ENCODE measurements around the gene UPB1. TPM values are rescaled to one million over a fixed set of nuclear protein-coding genes. Genes with fewer than 3 reads are reported as not detected.
"Not testable (repeated sequence)": the region's sequence is repeated elsewhere in the genome, so short reads cannot be mapped to it uniquely, and the experiment has no call there.

The UPB1 gene
- total RNA-seq, 1 donor from 2014 or later = 0.12 TPM

DNA sequence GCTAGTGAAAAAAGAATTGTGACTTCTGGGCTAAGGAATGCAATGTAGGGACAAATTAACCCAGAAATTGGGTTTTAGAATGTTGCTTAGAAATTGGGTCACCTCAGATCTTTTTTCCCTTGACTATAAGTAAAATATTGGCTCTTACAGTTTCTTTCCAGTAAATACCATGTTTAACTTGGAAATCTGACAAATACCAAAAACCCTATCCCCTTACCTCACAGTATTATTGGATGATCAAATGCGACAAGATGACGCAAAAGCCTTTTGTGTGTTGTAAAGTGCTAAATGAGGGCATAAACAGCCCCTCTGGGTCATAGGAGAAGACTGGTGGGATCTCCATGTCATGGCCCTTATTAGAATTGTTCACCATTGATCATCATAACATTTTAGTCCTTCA lies 6.1 kb upstream of the UPB1 start:
- no peak for DNase-seq
- Mint-ChIP-seq H3K36me3 (ENCODE audit: low read depth) (no peaks in the 10 kb centered on the region), H3K27me3 (peaks cover 27% of the 10 kb centered on the region), H3K9me3 (no peaks in the 10 kb centered on the region), H3K4me3 (no peak overlapping the region), H3K27ac (no peak overlapping the region), H3K4me1 (peaks cover 10% of the 10 kb centered on the region)
- intact Hi-C loops (cut with micrococcal nuclease) = no loop called here

DNA sequence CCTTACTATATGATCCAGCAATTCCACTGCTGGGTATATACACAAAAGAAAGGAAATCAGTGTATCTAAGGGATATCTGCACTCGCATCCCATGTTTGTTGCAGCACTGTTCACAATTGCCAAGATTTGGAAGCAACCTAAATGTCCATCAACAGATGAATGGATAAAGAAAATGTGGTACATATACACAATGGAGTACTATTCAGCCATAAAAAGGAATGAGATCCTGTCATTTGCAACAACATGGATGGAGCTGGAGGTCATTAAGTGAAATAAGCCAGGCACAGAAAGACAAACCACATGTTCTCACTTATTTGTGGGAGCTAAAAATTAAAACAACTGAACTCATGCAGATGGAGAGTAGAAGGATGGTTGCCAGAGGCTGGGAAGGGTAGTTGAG lies 5.7 kb upstream of the UPB1 start:
- intact Hi-C loops (cut with micrococcal nuclease); H3K27ac Mint-ChIP-seq: not testable (repeated sequence)

DNA sequence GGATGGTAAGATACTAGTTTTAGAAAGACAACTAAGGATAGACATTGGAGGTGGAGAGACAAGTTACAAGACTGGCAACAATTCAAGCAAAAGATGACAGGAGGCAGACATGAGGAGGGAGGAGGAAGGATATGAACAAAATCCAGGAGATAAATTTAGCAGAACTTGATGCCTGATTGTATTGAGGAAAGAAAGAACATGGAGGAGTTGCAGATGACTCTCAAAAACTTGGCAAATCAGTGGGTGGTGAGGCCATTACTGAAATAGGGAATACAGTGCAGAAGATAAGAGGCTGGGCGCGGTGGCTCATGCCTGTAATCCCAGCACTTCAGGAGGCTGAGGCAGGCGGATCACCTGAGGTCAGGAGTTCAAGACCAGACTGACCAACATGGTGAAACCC lies 2.7 kb upstream of the UPB1 start:
- Mint-ChIP-seq H3K9me3 (no peaks in the 10 kb centered on the region), H3K27me3 (peaks cover 48% of the 10 kb centered on the region), H3K4me3 (no peak overlapping the region), H3K27ac (no peak overlapping the region), H3K4me1 (no peaks in the 10 kb centered on the region), H3K36me3 (ENCODE audit: low read depth) (no peaks in the 10 kb centered on the region)
- no peak for DNase-seq
- intact Hi-C loops (cut with micrococcal nuclease) = no loop called here

More for the DNA sequence above, 5.7 kb upstream of the UPB1 start:
- Mint-ChIP-seq H3K4me1 (peaks cover 10% of the 10 kb centered on the region), H3K27me3 (peaks cover 28% of the 10 kb centered on the region)
- H3K36me3 Mint-ChIP-seq (ENCODE audit: low read depth); H3K4me3 Mint-ChIP-seq; H3K9me3 Mint-ChIP-seq; DNase-seq: not testable (repeated sequence)

DNA sequence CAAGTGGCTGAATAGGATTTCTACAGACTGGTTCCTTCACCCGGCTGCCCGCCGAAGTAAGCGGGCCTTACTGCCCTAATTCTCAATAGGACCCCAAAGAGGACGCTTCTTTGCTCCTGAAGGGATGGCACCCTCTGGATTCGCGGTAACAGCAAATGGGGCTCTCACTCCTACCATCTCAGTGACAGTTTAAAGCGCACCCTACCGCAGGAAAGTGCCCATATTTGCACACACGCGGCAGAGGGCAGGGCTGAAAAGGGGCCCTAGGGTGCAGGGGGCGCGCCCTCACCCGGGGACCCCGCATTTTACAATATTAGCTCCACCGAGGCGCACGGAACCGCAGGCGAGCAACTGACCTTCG lies 985 bp upstream of the UPB1 start:
- intact Hi-C loops (cut with micrococcal nuclease) = no loop called here
- peaks cover 6% of the 10 kb centered on the region for H3K4me1 Mint-ChIP-seq
- H3K9me3 Mint-ChIP-seq = no peaks in the 10 kb centered on the region
- DNase-seq = no peak
- no peak overlapping the region for H3K4me3 Mint-ChIP-seq
- H3K36me3 Mint-ChIP-seq (ENCODE audit: low read depth) = no peaks in the 10 kb centered on the region
- H3K27ac Mint-ChIP-seq = no peak overlapping the region
- peaks cover 47% of the 10 kb centered on the region for H3K27me3 Mint-ChIP-seq

DNA sequence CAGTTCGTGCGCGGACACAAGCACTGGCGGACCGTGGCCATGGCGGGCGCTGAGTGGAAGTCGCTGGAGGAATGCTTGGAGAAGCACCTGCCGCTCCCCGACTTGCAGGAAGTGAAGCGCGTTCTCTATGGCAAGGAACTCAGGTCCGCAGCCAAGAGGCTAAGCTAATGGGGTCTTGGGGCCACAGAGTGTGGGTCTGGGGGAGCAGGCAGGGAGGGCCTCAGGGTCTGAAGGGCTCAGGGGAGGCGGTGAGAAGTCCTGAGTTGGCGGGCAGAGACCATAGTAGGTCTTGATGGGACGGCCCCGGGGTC lies 188 bp downstream of the UPB1 start:
- intact Hi-C loops (cut with micrococcal nuclease) = no loop called here
- Mint-ChIP-seq H3K9me3 (no peaks in the 10 kb centered on the region), H3K27ac (no peak overlapping the region), H3K27me3 (peaks cover 42% of the 10 kb centered on the region), H3K4me1 (peaks cover 6% of the 10 kb centered on the region), H3K36me3 (ENCODE audit: low read depth) (no peaks in the 10 kb centered on the region), H3K4me3 (no peak overlapping the region)
- DNase-seq = no peak

DNA sequence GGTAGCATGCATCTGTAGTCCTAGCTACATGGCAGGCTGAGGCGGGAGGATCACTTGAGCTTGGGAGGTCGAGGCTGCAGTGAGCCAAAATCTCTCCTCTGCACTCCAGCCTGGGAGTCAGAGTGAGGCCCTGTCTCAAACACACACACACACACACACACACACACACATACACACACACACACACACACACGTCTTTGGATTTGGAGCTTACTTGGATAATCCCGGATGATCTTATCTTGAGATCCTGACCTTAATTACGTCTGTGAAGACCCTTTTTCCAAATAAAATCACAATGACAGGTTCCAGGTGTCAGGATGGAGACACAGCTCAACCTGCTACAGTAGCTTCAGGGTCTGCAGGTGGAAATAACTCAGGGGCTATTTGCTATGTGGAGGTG lies 1.1 kb downstream of the UPB1 start:
- no peaks in the 10 kb centered on the region for H3K36me3 Mint-ChIP-seq (ENCODE audit: low read depth)
- peaks cover 41% of the 10 kb centered on the region for H3K27me3 Mint-ChIP-seq
- no peak overlapping the region for H3K27ac Mint-ChIP-seq
- no peaks in the 10 kb centered on the region for H3K9me3 Mint-ChIP-seq
- H3K4me3 Mint-ChIP-seq = no peak overlapping the region
- DNase-seq = no peak
- H3K4me1 Mint-ChIP-seq = peaks cover 6% of the 10 kb centered on the region
- intact Hi-C loops (cut with micrococcal nuclease) = no loop called here

DNA sequence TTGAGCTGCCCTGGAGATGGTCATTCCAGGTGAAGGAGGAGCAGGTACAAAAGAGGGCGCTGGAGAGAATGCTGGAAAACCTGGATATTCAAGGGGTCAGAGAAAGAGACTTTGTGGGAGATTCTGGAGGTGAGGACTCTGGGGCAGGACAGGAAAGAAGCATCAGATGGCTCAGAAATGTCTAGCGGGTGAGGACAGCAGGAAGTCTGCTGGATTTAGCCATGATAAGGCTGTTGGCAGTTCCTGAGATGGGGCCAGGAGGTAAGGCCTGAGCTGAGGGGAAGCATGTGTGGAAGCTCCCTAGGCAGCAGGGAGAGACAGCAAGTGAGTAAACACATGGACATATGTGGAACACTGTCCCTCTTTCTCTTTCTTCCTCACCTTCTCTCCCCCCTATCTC lies 1.5 kb downstream of the UPB1 start:
- no peaks in the 10 kb centered on the region for H3K9me3 Mint-ChIP-seq
- no peaks in the 10 kb centered on the region for H3K36me3 Mint-ChIP-seq (ENCODE audit: low read depth)
- no peak overlapping the region for H3K4me3 Mint-ChIP-seq
- H3K4me1 Mint-ChIP-seq = peaks cover 6% of the 10 kb centered on the region
- intact Hi-C loops (cut with micrococcal nuclease) = no loop called here
- DNase-seq = no peak
- peaks cover 39% of the 10 kb centered on the region for H3K27me3 Mint-ChIP-seq
- no peak overlapping the region for H3K27ac Mint-ChIP-seq

DNA sequence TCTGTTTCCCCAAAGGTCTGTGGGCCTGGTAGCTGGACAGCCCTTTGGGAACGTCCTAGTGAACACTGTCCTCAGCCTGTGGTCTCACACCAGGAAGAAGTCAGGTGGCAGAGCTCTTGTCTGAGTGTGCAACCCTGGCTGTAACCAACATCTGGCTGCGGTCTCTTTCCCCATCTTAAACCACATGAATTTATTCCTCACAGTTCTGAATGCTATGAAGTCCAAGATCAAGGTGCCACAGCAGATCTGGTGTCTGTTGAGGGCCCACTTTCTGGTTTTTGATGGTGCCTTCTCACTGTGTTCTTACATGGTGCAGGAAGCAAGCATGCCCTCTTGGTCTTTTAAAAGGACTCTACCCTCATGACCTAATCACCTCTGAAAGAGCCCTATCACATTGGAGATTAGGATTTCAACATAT lies 2.7 kb downstream of the UPB1 start:
- Mint-ChIP-seq H3K27ac (no peak overlapping the region), H3K4me1 (peaks cover 8% of the 10 kb centered on the region), H3K9me3 (no peaks in the 10 kb centered on the region), H3K36me3 (ENCODE audit: low read depth) (no peaks in the 10 kb centered on the region), H3K27me3 (peaks cover 32% of the 10 kb centered on the region), H3K4me3 (no peak overlapping the region)
- intact Hi-C loops (cut with micrococcal nuclease) = no loop called here
- DNase-seq = no peak

DNA sequence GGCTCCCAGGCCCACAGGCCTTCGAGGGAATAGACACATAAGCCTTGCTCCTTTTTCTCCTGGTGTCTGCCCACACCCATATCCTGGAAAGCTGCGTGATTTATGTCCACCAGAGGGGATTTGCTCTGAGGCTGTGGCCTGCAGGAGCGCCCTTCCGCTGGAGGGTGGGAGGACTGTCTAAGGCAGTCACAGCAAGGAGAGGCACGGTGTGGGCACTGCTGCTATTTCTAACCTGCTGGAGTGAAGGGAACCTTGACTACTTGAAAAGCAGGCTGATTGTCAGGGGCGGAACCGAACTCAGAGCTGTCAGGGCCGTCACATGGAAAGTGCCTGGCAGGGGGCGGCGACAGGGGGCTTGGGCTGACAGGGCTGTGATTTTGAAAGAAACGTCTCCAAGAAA lies 3.7 kb downstream of the UPB1 start:
- H3K36me3 Mint-ChIP-seq (ENCODE audit: low read depth) = no peaks in the 10 kb centered on the region
- peaks cover 26% of the 10 kb centered on the region for H3K27me3 Mint-ChIP-seq
- H3K4me3 Mint-ChIP-seq = no peak overlapping the region
- H3K27ac Mint-ChIP-seq = no peak overlapping the region
- intact Hi-C loops (cut with micrococcal nuclease) = no loop called here
- no peak for DNase-seq
- no peaks in the 10 kb centered on the region for H3K9me3 Mint-ChIP-seq
- peaks cover 18% of the 10 kb centered on the region for H3K4me1 Mint-ChIP-seq

DNA sequence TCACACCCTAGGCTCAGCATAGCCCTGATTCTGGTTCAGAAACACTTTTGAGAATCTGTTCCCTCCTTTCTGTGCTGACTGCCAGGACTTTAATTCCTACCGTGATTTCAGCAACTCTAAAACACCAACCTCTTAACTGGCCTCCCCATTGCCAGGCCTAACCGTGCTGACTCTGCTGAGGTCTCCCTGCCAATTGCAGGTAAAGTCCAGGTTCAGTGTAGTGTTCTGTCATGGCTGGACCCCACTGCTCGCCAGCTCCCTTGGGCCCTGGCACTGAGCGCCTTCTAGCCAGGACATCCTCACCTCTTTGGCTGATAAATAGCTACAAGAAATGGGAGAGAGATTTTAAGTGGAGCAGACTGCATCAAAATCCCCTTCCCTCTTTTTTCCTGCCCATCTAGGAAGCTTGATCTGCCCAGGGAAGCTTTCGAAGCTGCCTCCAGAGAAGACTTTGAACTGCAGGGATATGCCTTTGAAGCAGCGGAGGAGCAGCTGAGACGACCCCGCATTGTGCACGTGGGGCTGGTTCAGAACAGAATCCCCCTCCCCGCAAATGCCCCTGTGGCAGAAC lies 4.7 kb downstream of the UPB1 start:
- no peaks in the 10 kb centered on the region for H3K9me3 Mint-ChIP-seq
- H3K27ac Mint-ChIP-seq = no peak overlapping the region
- peaks cover 22% of the 10 kb centered on the region for H3K27me3 Mint-ChIP-seq
- DNase-seq = no peak
- no peak overlapping the region for H3K4me3 Mint-ChIP-seq
- intact Hi-C loops (cut with micrococcal nuclease) = no loop called here
- H3K36me3 Mint-ChIP-seq (ENCODE audit: low read depth) = no peaks in the 10 kb centered on the region
- H3K4me1 Mint-ChIP-seq = peaks cover 20% of the 10 kb centered on the region

DNA sequence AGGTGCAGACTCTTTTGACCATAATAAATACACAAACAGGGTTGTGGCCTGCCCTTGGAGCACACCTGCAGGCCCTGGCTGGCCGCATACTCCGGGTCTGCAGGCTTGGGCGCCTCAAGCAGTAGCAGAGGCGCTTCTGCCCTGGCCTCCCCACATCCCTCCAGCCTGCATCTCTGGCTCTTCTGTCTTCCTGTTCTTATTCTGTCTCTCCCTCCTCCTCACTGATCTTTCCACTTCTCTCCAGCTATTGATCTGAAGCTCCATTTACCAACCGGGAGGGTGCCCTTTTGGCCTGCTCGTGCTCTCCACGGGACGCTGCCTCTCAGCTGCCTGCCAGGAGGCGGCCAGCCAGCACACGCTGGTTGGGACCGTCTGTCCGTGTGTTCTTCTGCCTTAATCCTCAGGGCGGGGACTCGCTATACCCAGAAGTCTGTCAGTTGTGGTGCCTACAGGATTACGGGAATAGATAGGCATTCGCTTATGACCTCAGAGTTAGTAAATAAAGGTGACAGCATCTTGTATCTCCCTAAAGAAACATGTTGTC lies 5.2 kb downstream of the UPB1 start:
- H3K9me3 Mint-ChIP-seq = no peaks in the 10 kb centered on the region
- peaks cover 20% of the 10 kb centered on the region for H3K4me1 Mint-ChIP-seq
- H3K4me3 Mint-ChIP-seq = no peak overlapping the region
- no peaks in the 10 kb centered on the region for H3K36me3 Mint-ChIP-seq (ENCODE audit: low read depth)
- DNase-seq = no peak
- peaks cover 17% of the 10 kb centered on the region for H3K27me3 Mint-ChIP-seq
- no peak overlapping the region for H3K27ac Mint-ChIP-seq
- intact Hi-C loops (cut with micrococcal nuclease) = no loop called here

DNA sequence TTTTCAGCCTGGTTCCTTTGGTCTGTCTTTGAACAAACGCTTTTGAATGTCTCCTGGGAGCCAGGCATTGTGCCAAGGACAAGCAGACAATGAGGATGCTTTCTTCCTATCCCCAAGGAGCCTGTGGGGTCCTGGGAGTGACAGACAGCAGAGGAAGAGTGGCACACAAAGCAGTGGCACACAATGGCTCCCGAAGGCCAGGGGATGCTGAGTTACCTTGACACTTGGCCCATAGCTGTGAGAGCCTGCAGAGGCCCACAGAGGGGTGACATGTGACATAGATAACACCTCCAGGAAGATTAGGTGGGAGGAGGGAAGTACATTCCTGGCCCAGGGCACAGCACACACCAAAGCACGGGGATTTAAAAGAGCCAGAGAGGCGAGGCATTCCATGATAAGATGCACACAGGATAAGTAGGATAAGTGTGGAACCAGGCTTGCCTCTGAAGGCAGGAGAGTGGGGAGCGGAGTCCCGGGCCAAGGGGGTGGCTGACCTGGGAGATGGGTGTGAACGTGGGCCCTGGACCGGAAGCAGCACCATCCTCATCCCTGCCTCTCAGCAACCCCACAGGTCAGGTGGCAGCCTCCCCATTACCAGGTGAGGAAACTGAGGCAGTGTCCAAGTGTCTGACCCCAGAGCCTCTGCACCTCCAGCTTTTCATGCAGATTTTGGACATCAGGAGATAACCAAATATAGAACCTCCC lies 6.3 kb downstream of the UPB1 start:
- intact Hi-C loops (cut with micrococcal nuclease) = loop anchor here (2.0 kb wide), 1 partner anchor 81 kb away; no protein-coding TSS in a partner anchor
- no peak overlapping the region for H3K4me3 Mint-ChIP-seq
- no peaks in the 10 kb centered on the region for H3K36me3 Mint-ChIP-seq (ENCODE audit: low read depth)
- no peaks in the 10 kb centered on the region for H3K9me3 Mint-ChIP-seq
- H3K27me3 Mint-ChIP-seq = peaks cover 8% of the 10 kb centered on the region
- H3K4me1 Mint-ChIP-seq = peaks cover 20% of the 10 kb centered on the region
- no peak for DNase-seq
- no peak overlapping the region for H3K27ac Mint-ChIP-seq

DNA sequence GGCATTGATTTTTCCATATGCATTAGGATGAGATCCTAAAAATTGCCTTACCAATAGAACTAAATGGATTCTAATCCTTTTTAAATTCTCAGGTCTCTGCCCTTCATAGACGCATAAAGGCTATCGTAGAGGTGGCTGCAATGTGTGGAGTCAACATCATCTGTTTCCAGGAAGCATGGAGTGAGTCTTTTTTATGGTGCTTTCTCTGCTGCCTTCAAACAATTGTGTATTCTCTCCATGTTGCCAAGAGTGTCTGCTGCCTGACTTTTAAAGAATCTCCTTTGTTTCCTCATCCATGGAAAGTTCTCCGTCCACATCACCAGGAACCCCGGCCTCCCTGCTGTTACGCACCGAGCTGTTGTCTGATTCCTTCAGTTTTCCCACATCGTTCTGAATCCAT lies 6.9 kb downstream of the UPB1 start:
- Mint-ChIP-seq H3K36me3 (ENCODE audit: low read depth) (no peaks in the 10 kb centered on the region), H3K9me3 (no peaks in the 10 kb centered on the region), H3K4me3 (no peak overlapping the region), H3K27ac (no peak overlapping the region), H3K27me3 (peaks cover 5% of the 10 kb centered on the region), H3K4me1 (peaks cover 24% of the 10 kb centered on the region)
- no peak for DNase-seq
- intact Hi-C loops (cut with micrococcal nuclease) = loop anchor here (2.0 kb wide), 1 partner anchor 81 kb away; no protein-coding TSS in a partner anchor

DNA sequence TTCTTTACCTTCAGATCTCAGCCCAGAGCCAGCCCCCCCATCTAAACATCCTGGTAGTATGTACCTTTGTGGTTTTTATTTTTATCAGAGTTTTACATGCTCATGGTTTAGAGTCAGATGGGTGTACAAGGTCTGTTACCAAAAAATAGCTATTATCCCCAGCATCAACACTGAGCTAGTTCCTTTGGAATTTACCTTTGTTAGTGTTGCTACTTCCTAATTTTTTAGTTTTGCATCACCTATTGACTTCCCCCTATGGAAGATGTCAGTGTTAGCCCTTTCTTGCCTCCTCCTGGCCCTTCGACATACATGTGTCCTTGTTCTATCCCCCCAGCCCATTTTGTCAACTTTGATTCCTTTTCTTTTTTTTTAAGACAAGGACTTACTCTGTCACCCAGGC lies 7.4 kb downstream of the UPB1 start:
- peaks cover 27% of the 10 kb centered on the region for H3K4me1 Mint-ChIP-seq
- H3K27ac Mint-ChIP-seq = no peak overlapping the region
- no peaks in the 10 kb centered on the region for H3K9me3 Mint-ChIP-seq
- H3K27me3 Mint-ChIP-seq = peaks cover 3% of the 10 kb centered on the region
- no peak for DNase-seq
- intact Hi-C loops (cut with micrococcal nuclease) = loop anchor here (2.0 kb wide), 1 partner anchor 82 kb away; no protein-coding TSS in a partner anchor
- no peak overlapping the region for H3K4me3 Mint-ChIP-seq
- H3K36me3 Mint-ChIP-seq (ENCODE audit: low read depth) = no peaks in the 10 kb centered on the region
